ENCODE results near the gene SPTB. TPM values are rescaled to one million over a fixed set of nuclear protein-coding genes. Genes with fewer than 3 reads are reported as not detected.

SPTB gene
- total RNA-seq, 1 donor from 2014 or later = 14.9 TPM

DNA sequence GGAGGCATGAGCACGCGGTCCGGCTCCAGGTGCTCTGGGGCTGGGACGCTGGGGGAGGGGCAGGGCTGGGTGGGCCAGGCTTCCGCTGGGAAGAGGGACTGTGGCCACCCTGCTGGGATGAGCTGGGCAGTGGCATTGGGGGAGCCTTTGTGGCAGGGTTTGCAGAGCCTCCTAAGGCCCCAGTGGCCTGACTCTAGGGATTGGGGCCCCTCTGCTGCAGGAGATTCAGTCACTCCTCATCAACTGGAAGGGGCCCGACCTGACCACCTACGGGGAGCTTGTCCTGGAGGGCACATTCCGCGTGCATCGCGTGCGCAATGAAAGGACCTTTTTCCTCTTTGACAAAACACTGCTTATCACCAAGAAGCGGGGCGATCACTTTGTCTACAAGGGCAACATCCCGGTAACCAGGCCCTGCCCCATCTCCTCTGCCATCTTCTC is 148.5 kb downstream of the SPTB start:
- Histone ChIP-seq H3K4me3 (no peak overlapping the region), H3K27me3 (no peaks in the 10 kb centered on the region), H3K36me3 (peaks cover 43 to 54% of the 10 kb centered on the region in 2 donors), H3K4me1 (peaks cover 10 to 18% of the 10 kb centered on the region in 2 donors), H3K27ac (peak overlapping the region in 1 of 2 donors; percentile 70), H3K9me3 (no peaks in the 10 kb centered on the region)
- DNase-seq (ENCODE audit: low spot score in 2 of 2) = no peak
- TF ChIP-seq, protein P1, sequence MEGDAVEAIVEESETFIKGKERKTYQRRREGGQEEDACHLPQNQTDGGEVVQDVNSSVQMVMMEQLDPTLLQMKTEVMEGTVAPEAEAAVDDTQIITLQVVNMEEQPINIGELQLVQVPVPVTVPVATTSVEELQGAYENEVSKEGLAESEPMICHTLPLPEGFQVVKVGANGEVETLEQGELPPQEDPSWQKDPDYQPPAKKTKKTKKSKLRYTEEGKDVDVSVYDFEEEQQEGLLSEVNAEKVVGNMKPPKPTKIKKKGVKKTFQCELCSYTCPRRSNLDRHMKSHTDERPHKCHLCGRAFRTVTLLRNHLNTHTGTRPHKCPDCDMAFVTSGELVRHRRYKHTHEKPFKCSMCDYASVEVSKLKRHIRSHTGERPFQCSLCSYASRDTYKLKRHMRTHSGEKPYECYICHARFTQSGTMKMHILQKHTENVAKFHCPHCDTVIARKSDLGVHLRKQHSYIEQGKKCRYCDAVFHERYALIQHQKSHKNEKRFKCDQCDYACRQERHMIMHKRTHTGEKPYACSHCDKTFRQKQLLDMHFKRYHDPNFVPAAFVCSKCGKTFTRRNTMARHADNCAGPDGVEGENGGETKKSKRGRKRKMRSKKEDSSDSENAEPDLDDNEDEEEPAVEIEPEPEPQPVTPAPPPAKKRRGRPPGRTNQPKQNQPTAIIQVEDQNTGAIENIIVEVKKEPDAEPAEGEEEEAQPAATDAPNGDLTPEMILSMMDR (IDR thresholded peaks at IDR 0.05) = no peak
- intact Hi-C loops (cut with DNase I) = no loop called here

DNA sequence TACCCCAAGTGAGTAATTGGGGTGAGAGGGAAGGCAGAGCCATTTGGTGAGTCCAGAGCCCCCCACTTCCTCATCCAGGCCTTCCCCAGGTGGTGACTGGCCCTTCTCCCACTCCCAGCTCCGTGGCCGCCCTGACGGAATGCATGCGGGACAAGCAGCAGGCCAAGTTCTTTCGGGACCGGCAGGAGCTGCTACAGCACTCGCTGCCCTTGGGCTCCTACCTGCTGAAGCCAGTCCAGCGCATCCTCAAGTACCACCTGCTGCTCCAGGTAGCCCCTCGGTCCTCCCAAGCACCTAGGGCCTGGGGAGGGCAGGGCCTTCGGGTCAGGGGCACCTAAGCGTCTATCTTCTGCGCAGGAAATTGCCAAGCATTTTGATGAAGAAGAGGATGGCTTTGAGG is 149.0 kb downstream of the SPTB start:
- no peak overlapping the region for H3K27ac ChIP-seq
- no peaks in the 10 kb centered on the region for H3K9me3 ChIP-seq
- H3K4me1 ChIP-seq = peaks cover 11 to 22% of the 10 kb centered on the region in 2 donors
- TF ChIP-seq, protein P1 (IDR thresholded peaks at IDR 0.05) = no peak
- no peaks in the 10 kb centered on the region for H3K27me3 ChIP-seq
- H3K4me3 ChIP-seq = no peak overlapping the region
- peaks cover 43 to 52% of the 10 kb centered on the region in 2 donors for H3K36me3 ChIP-seq
- no peak for DNase-seq (ENCODE audit: low spot score in 2 of 2)
- intact Hi-C loops (cut with DNase I) = no loop called here

DNA sequence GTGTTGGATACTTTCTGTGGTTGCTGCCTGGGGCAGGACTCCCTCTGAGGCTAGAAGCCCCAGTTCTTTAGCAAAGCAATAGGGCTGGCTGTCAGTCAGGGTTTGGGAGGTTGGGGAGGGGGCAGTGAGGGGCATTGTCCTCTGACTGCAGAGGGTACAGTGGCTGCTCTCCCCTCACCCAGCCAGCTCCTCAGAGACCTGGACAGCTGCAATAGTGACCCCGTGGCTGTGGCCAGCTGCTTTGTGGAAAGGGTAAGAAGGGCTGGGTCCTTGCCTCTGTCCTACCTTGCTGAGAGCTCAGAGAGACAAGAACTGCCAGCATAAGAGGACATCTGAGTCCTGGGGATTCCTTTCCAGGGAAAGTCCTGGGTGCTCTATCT is 149.7 kb downstream of the SPTB start:
- TF ChIP-seq, protein P1 (IDR thresholded peaks at IDR 0.05) = no peak
- H3K4me3 ChIP-seq = no peak overlapping the region
- H3K27ac ChIP-seq = peak overlapping the region; percentile 2 to 46
- peaks cover 43 to 52% of the 10 kb centered on the region in 2 donors for H3K36me3 ChIP-seq
- H3K4me1 ChIP-seq = peaks cover 11 to 29% of the 10 kb centered on the region in 2 donors
- no peaks in the 10 kb centered on the region for H3K27me3 ChIP-seq
- H3K9me3 ChIP-seq = no peaks in the 10 kb centered on the region
- DNase-seq (ENCODE audit: low spot score in 2 of 2) = no peak
- intact Hi-C loops (cut with DNase I) = no loop called here

DNA sequence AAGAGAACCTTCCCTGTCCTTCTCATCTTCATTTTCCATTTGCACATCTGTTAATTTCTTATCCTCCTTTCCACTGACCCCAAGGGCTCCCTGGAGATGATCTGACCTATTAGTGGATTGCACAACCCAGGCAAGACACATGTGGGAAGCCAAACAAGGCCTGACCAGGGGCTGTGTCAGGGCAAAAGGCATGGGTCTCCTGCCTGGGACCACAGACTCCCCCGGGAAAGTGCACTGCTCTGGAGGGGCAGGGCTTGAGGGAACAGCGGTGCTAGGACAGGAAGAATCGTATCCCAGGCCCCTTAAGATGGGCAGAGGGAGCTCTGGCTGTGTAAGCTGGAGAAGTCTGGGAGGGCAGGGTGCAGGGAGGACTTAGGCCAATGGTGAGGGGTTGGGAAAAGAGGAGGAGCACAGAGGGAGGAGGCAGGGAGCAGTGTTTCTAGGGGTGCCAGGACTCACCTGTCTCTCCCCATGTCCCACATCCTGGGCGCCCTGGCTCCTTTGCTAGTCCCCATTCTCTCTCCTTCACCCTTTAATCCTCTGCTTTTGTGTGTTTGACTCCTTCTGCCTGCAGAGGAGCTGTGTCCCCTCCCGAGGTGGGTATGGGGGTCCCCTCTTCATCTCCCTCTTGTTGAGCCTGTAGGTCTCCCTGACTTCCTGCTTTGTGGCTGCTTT is 150.2 kb downstream of the SPTB start:
- no peaks in the 10 kb centered on the region for H3K27me3 ChIP-seq
- H3K4me3 ChIP-seq = no peak overlapping the region
- no peaks in the 10 kb centered on the region for H3K9me3 ChIP-seq
- peak overlapping the region; percentile 19 to 46 for H3K27ac ChIP-seq
- TF ChIP-seq, protein P1 (IDR thresholded peaks at IDR 0.05) = no peak
- intact Hi-C loops (cut with DNase I) = loop anchor here (10.0 kb wide), 1 partner anchor 1295 kb away; no protein-coding TSS in a partner anchor
- H3K36me3 ChIP-seq = peaks cover 43 to 52% of the 10 kb centered on the region in 2 donors
- DNase-seq (ENCODE audit: low spot score in 2 of 2) = no peak
- peaks cover 11 to 34% of the 10 kb centered on the region in 2 donors for H3K4me1 ChIP-seq

DNA sequence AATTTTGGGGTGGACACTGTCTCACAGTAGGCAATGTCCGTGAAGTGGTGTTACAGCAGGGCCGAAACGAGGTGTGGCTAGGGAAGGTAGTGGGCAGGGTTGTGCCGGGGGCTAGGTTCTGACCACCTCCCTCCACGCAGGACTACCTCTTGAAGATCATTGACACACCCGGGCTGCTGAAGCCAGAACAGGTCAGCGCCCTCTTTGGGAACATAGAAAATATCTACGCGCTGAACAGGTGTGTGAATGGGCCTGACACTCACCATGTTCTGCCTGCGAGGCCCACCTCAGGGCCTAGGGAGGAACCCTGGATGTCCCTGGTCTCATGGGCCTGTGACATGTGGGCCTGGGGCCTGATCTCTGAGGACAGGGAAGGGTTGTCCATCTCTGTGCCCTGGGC is 150.9 kb downstream of the SPTB start:
- H3K4me3 ChIP-seq = no peak overlapping the region
- peaks cover 15 to 41% of the 10 kb centered on the region in 2 donors for H3K4me1 ChIP-seq
- no peaks in the 10 kb centered on the region for H3K27me3 ChIP-seq
- DNase-seq (ENCODE audit: low spot score in 2 of 2) = no peak
- TF ChIP-seq, protein P1 (IDR thresholded peaks at IDR 0.05) = no peak
- no peaks in the 10 kb centered on the region for H3K9me3 ChIP-seq
- peaks cover 43 to 52% of the 10 kb centered on the region in 2 donors for H3K36me3 ChIP-seq
- intact Hi-C loops (cut with DNase I) = loop anchor here (10.0 kb wide), 1 partner anchor 1294 kb away; no protein-coding TSS in a partner anchor
- H3K27ac ChIP-seq = peak overlapping the region; percentile 19 to 46

All from ascending aorta (tissue), 2 donors.